GM12878 (cell line): ENCODE measurements around the gene HPD. TPM values are rescaled to one million over a fixed set of nuclear protein-coding genes. Genes with fewer than 3 reads are reported as not detected.

Experiments
- ATAC-seq: fragments of 200-7000 bp; cut with Tn5 transposase; 3 replicates; pipeline ENCODE4 v1.9.1; 2020; ENCODE audit warnings: mild to moderate bottlenecking, moderate library complexity
- BruUV-seq: library from RNA; stranded (reverse); fragments of 400-500 nt; replicated peaks from 2 replicates; lab custom pipeline; 2021; lab: Mats Ljungman, UMichigan
- CTCF ChIA-PET: fragments of 300-600 bp; sonication (Branson Sonifier 250); formaldehyde crosslinking; extraction: SDS; loops from one replicate; lab custom pipeline; 2021; ENCODE audit warnings: inconsistent platforms; lab: Yijun Ruan, JAX
- POLR2A ChIA-PET: fragments of 350-600 bp; formaldehyde crosslinking; extraction: SDS; loops from one replicate; lab custom pipeline; 2021; ENCODE audit warnings: inconsistent platforms; lab: Charles Lee
- RAD21 ChIA-PET: fragments of 300-600 bp; sonication (Branson Sonifier 250); formaldehyde crosslinking; loops from one replicate; lab custom pipeline; 2023; ENCODE audit warnings: antibody characterized with exemption; ENCODE audit not compliant: unreplicated experiment; lab: Charles Lee
- SMC1A ChIA-PET: fragments of 300-600 bp; sonication (Branson Sonifier 250); formaldehyde crosslinking; loops from one replicate; lab custom pipeline; 2023; ENCODE audit not compliant: unreplicated experiment, uncharacterized antibody; lab: Charles Lee
- DNase-seq: peaks from one replicate; pipeline ENCODE4 v3.0.0-alpha.2; 2011; ENCODE audit warnings: low read depth, low spot score
- FAIRE-seq: peaks from 3 replicates; lab custom pipeline; 2011; peaks lifted over from hg19 to GRCh38; lab: Jason Lieb, UNC
- H2AFZ ChIP-seq: 2 replicates; pipeline ENCODE4 v1.6.0; 2011; ENCODE audit warnings: low read depth, low read length, control low read depth; ENCODE audit not compliant: control insufficient read depth
- H3K27ac ChIP-seq: 2 replicates; pipeline ENCODE4 v1.5.1; 2011; ENCODE audit warnings: control low read depth; ENCODE audit not compliant: control insufficient read depth, insufficient read depth
- H3K27me3 ChIP-seq, 2 experiments: replicated peaks in 1 of 2; 2 replicates each; pipeline versions ENCODE4 v1.6.0 to v1.6.1; 2011; ENCODE audit warnings: low read length in 1 of 2; ENCODE audit not compliant: control insufficient read depth in 2 of 2, insufficient read depth in 2 of 2
- H3K36me3 ChIP-seq, 2 experiments: 2 replicates each; pipeline ENCODE4 v1.5.1; 2011; ENCODE audit warnings: low read length in 1 of 2; ENCODE audit not compliant: control insufficient read depth in 2 of 2, insufficient read depth in 2 of 2
- H3K4me1 ChIP-seq: 2 replicates; pipeline ENCODE4 v1.6.1; 2011; ENCODE audit warnings: mild to moderate bottlenecking, low read length, moderate library complexity, mixed read lengths; ENCODE audit not compliant: control insufficient read depth, insufficient read depth
- H3K4me2 ChIP-seq: 2 replicates; pipeline ENCODE4 v1.6.0; 2011; ENCODE audit warnings: control low read depth; ENCODE audit not compliant: control insufficient read depth, insufficient read depth
- H3K4me3 ChIP-seq: fragments of 200-600 bp; sonication (generic); 2 replicates; pipeline ENCODE4 v1.5.1; 2016
- H3K79me2 ChIP-seq: 2 replicates; pipeline ENCODE4 v1.6.0; 2011; ENCODE audit warnings: low read length; ENCODE audit not compliant: control insufficient read depth, insufficient read depth
- H3K9ac ChIP-seq: 2 replicates; pipeline ENCODE4 v1.8.0; 2011; ENCODE audit warnings: low read length, control low read depth, mixed read lengths; ENCODE audit not compliant: control insufficient read depth, insufficient read depth
- H3K9me3 ChIP-seq: replicated peaks from 3 replicates; pipeline ENCODE4 v1.5.1; 2011; ENCODE audit warnings: mild to moderate bottlenecking, low read length; ENCODE audit not compliant: control insufficient read depth, insufficient read depth
- H4K20me1 ChIP-seq: 2 replicates; pipeline ENCODE4 v1.6.0; 2011; ENCODE audit not compliant: control insufficient read depth, insufficient read depth
- DPF2 ChIP-seq: fragments of 450-650 bp; IDR thresholded peaks from 2 replicates; pipeline ENCODE4 v1.6.1; 2017; ENCODE audit warnings: mild to moderate bottlenecking
- ESRRA ChIP-seq: IDR thresholded peaks from 2 replicates; pipeline ENCODE4 v1.6.1; 2012; ENCODE audit warnings: mild to moderate bottlenecking, low read length, improper control_type of control experiment
- FOS ChIP-seq: IDR thresholded peaks from 3 replicates; pipeline ENCODE4 v1.6.1; 2011; ENCODE audit warnings: borderline replicate concordance; ENCODE audit not compliant: insufficient read length; ENCODE audit errors: extremely low read depth
- GABPA ChIP-seq: IDR thresholded peaks from 2 replicates; pipeline ENCODE4 v1.6.1; 2014; ENCODE audit warnings: antibody characterized with exemption, low read depth, mild to moderate bottlenecking, inconsistent platforms
- GATAD2B ChIP-seq: fragments of 450-650 bp; conservative IDR thresholded peaks from 2 replicates; pipeline ENCODE4 v1.6.1; 2017; ENCODE audit warnings: low read depth, mild to moderate bottlenecking, moderate library complexity
- IRF5 ChIP-seq: fragments of 450-650 bp; IDR thresholded peaks from 2 replicates; pipeline ENCODE4 v1.6.1; 2017; ENCODE audit warnings: borderline replicate concordance
- LARP7 ChIP-seq: fragments of 450-650 bp; IDR thresholded peaks from 2 replicates; pipeline ENCODE4 v1.6.1; 2017; ENCODE audit warnings: mild to moderate bottlenecking
- MEF2A ChIP-seq: IDR thresholded peaks from 2 replicates; pipeline ENCODE4 v1.6.1; 2011; ENCODE audit warnings: low read depth, mild to moderate bottlenecking, low read length, moderate library complexity; ENCODE audit not compliant: insufficient read depth
- MLLT1 ChIP-seq: fragments of 450-650 bp; IDR thresholded peaks from 2 replicates; pipeline ENCODE4 v1.6.1; 2016; ENCODE audit warnings: mild to moderate bottlenecking
- PML ChIP-seq: IDR thresholded peaks from 2 replicates; pipeline ENCODE4 v1.6.1; 2012; ENCODE audit warnings: low read length, inconsistent platforms
- RUNX3 ChIP-seq: IDR thresholded peaks from 2 replicates; pipeline ENCODE4 v1.6.1; 2012; ENCODE audit warnings: low read length, inconsistent platforms
- SMARCA5 ChIP-seq: fragments of 450-650 bp; IDR thresholded peaks from 2 replicates; pipeline ENCODE4 v1.6.1; 2017; ENCODE audit warnings: mild to moderate bottlenecking
- SREBF1 ChIP-seq: IDR thresholded peaks from 2 replicates; pipeline ENCODE4 v1.6.1; 2012; ENCODE audit warnings: mild to moderate bottlenecking, low read length
- TAF1 ChIP-seq: IDR thresholded peaks from 2 replicates; pipeline ENCODE4 v1.6.1; 2011; ENCODE audit warnings: mild to moderate bottlenecking, low read depth, low read length, borderline replicate concordance
- TCF7 ChIP-seq: IDR thresholded peaks from 2 replicates; pipeline ENCODE4 v1.6.1; 2014; ENCODE audit warnings: antibody characterized with exemption, borderline replicate concordance
- ZBTB11 ChIP-seq: fragments of 450-650 bp; formaldehyde crosslinking; IDR thresholded peaks from 2 replicates; pipeline ENCODE4 v1.5.0; 2022; ENCODE audit warnings: mild to moderate bottlenecking, missing genetic modification characterization
- WGBS: methylation state at CpG from one replicate; pipeline ENCODE4 v1.1.6; 2016; ENCODE audit warnings: low lambda C conversion rate; ENCODE audit not compliant: insufficient replicate concordance, insufficient coverage; ENCODE audit errors: missing lambda C conversion rate; 5-methylcytosine and 5-hydroxymethylcytosine counted together
- in situ Hi-C: fragments of 300-500 bp; cut with MboI; formaldehyde crosslinking; loops from 9 replicates; pipeline ENCODE4 v1.14.3; 2018; ENCODE audit warnings: mixed read lengths
- intact Hi-C: fragments of 100-400 bp; cut with micrococcal nuclease; formaldehyde crosslinking; loops from one replicate; pipeline ENCODE4 v1.14.2; 2022; ENCODE audit not compliant: unreplicated experiment
- polyA plus RNA-seq, 11 experiments: library from polyadenylated mRNA; depleted of rRNA in 4 of 11; unstranded in 6 of 11; stranded (reverse) in 5 of 11; fragments of >200 nt; fragmentation: Nextera tagmentation in 4 of 11; fragmentation: Illumina TruSeq in 1 of 11; extraction: Ambion mirVana in 4 of 11; extraction: Trizol in 1 of 11; gene quantifications; 1 replicate in 1 of 11; 2 replicates in 10 of 11; pipeline versions ENCODE4 v1.2.1 to v1.2.3, GENCODE V29; 2011 to 2016; ENCODE audit warnings: inconsistent platforms in 2 of 11, missing spikeins in 2 of 11, low read depth in 1 of 11
- total RNA-seq, 4 experiments: library from RNA; depleted of rRNA in 3 of 4; stranded (reverse); fragments of >200 nt in 3 of 4; fragmentation: Illumina TruSeq in 1 of 4; extraction: Trizol in 1 of 4; gene quantifications; 2 replicates each; pipeline versions ENCODE4 v1.2.1 to v1.2.3, GENCODE V29; 2013 to 2021

The HPD gene
- total and polyA plus RNA-seq, 10 of the 15 experiments (the other 5 are each of a cell fraction or from before 2014, with no cell fraction given) = 0.04 to 0.69 (median 0.28) TPM; not detected in 7

- peaks cover 67% of the 10 kb centered on the region for H3K79me2 ChIP-seq
- ATAC-seq (peak; percentile 1; the same call in 1 of the 3 replicates), DNase-seq (no peak), FAIRE-seq (no peak)
- ChIA-PET CTCF (interaction anchor here (0.7 to 13.6 kb wide), 3 partner anchors 8 to 692 kb away, joined by 3 to 565 read pairs (median 4); partner anchors contain the start of gene RHOF), SMC1A (interaction anchor here (0.8 to 12.2 kb wide), 2 partner anchors 10 to 22 kb away, joined by 3 to 226 read pairs; partner anchors contain the start of gene RHOF), RAD21 (interaction anchor here (0.6 to 13.1 kb wide), 4 partner anchors 10 to 113 kb away, joined by 3 to 395 read pairs (median 4); partner anchors contain the start of genes PSMD9 and RHOF), POLR2A (interaction anchor here (0.6 to 10.1 kb wide), 6 partner anchors 12 to 1137 kb away, joined by 3 to 155 read pairs (median 8); partner anchors contain the start of genes PSMD9 and RHOF)
- no peak overlapping the region; the same call in 1 of the 2 replicates for H2AFZ ChIP-seq
- H3K9ac ChIP-seq = peak overlapping the region; percentile 100
- H3K4me3 ChIP-seq = peak overlapping the region; percentile 99
- BruUV-seq = no TSS peak
- intact Hi-C loops = loop anchor here (5.0 kb wide), 2 partner anchors 267 to 1428 kb away; partner anchors contain the start of genes MPHOSPH9 and MTRFR
- H4K20me1 ChIP-seq = peaks cover 5% of the 10 kb centered on the region; the same call in 1 of the 2 replicates
- peak overlapping the region; percentile 97 for H3K27ac ChIP-seq
- H3K4me1 ChIP-seq = peaks cover 16% of the 10 kb centered on the region
- H3K27me3 ChIP-seq = no peaks in the 10 kb centered on the region
- in situ Hi-C loops = no loop called here
- no peaks in the 10 kb centered on the region for H3K9me3 ChIP-seq
- H3K4me2 ChIP-seq = peak overlapping the region; percentile 77; the same call in 1 of the 2 replicates
- 1% methylated on average over 27 of the region's 63 CpGs for WGBS
- peaks cover 6% of the 10 kb centered on the region in 2 experiments; a peak in 3 of 4 replicates for H3K36me3 ChIP-seq
- TF ChIP-seq ZBTB11 (CRISPR knock-in tag) = no peak
- TF ChIP-seq SMARCA5 = no peak
- no peak for TF ChIP-seq TAF1
- TF ChIP-seq PML = no peak
- TF ChIP-seq SREBF1 = no peak
- TF ChIP-seq TCF7 = no peak
- no peak for TF ChIP-seq GATAD2B
- no peak for TF ChIP-seq GABPA
- no peak for TF ChIP-seq MEF2A
- TF ChIP-seq ESRRA = no peak
- TF ChIP-seq LARP7 = peak; percentile 34; the same call in 1 of the 2 replicates
- TF ChIP-seq MLLT1 = 0 out of 2 replicates have a peak, but pooled peaks have one; percentile 14
- no peak for TF ChIP-seq DPF2
- no peak for TF ChIP-seq FOS
- TF ChIP-seq IRF5 = no peak
- no peak; the same call in 1 of the 2 replicates for TF ChIP-seq RUNX3
Observed at GRCh38 chr12:121804417-121805111, 54.1 kb downstream of the HPD start.
